Measurements from ENCODE around the gene CDC40.

DNA sequence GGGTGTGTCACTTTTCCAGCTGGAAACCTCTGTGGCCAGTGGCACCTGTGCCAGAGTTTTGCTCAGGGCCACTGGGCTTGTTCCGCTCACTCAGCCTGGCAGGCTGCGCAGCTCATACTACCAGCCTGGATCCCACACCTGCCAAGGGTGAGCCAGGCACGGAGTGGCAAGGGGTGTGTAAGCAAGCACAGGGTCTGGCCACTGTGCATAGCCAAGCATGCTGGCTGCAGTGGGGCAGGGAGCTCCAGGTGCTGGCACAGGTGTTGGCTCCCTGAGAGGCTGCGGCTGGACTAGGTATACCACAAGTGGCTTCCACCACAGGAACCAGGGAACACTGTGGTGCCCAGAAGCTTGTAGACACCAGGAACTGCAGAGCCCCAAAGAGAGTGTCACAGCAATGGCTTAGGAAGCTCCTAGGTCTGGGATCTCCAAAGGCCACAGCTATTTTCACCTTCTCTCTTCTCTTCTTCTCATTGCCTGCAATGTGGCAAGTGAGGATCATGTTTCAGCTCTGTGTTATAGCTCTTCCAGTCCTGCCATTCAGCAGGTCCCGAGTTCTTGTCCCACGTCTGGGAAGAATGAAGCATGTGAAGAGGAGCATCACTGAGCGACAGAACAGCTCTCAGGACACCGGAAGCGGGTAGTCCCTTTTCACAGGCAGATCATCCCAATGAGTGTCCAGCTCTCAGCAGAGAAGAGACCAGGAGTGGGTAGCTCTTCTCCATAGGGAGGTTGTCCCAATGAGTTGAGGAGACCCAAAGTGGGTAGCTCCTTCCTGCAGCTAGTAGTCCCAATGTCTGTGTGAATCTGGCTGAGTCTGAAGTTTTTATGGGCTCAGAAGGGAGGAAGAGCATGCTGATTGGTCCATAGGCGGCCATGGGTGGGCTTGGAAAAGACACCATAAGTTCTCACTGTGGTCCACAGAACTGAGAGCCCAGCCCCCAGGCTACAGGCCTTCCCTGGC, 42.0 kb upstream of the CDC40 start:
- TF ChIP-seq, protein P1, sequence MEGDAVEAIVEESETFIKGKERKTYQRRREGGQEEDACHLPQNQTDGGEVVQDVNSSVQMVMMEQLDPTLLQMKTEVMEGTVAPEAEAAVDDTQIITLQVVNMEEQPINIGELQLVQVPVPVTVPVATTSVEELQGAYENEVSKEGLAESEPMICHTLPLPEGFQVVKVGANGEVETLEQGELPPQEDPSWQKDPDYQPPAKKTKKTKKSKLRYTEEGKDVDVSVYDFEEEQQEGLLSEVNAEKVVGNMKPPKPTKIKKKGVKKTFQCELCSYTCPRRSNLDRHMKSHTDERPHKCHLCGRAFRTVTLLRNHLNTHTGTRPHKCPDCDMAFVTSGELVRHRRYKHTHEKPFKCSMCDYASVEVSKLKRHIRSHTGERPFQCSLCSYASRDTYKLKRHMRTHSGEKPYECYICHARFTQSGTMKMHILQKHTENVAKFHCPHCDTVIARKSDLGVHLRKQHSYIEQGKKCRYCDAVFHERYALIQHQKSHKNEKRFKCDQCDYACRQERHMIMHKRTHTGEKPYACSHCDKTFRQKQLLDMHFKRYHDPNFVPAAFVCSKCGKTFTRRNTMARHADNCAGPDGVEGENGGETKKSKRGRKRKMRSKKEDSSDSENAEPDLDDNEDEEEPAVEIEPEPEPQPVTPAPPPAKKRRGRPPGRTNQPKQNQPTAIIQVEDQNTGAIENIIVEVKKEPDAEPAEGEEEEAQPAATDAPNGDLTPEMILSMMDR (IDR thresholded peaks at IDR 0.05): no peak
- TF ChIP-seq EZH2 (IDR thresholded peaks at IDR 0.05): no peak

Data from neural progenitor cell (in vitro differentiated cells).